ENCODE data around the gene LRP6. TPM values are rescaled to one million over a fixed set of nuclear protein-coding genes. Genes with fewer than 3 reads are reported as not detected.
"Not testable (repeated sequence)": the region's sequence is repeated elsewhere in the genome, so short reads cannot be mapped to it uniquely, and the experiment has no call there.

LRP6 gene
- polyA plus RNA-seq, 1 experiment: 18.4 TPM

- no peak for DNase-seq (ENCODE audit: low read depth, low spot score)
- H3K27me3 ChIP-seq (ENCODE audit: control insufficient read depth, insufficient read depth, low read length): no peaks in the 10 kb centered on the region
- H3K4me3 ChIP-seq (ENCODE audit: low read depth, low read length): no peak overlapping the region
- no peak for TF ChIP-seq CTCF (IDR thresholded peaks at IDR 0.05; ENCODE audit: low read depth, low read length)
- H3K27ac ChIP-seq (ENCODE audit: low read depth, low read length): no peak overlapping the region
- H3K9me3 ChIP-seq (ENCODE audit: control insufficient read depth, insufficient read depth, low read length): no peaks in the 10 kb centered on the region
- POLR2A ChIA-PET: no interaction called here
- CTCF ChIA-PET: no interaction called here
Measured at GRCh38 chr12:12156828-12157227, 110.0 kb downstream of the LRP6 start.

DNA sequence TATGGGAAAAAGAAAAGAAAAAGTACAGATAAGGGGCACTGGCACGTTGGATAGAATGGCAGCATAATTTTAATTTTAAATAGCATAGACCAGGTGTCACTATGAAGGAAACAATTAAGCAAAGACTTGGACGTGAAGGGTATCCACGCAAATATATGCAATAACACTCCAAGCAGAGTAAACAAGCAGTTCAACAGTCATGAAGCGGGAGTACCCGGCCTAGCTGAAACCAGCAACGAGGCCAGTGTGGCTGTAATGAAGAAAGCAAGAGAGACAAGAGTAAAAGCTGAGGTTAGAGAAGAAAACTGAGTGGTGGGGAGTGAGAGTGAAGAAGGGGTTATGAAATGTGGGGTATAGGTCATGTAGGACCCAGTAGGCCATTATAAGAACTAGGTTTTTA lies 110.7 kb downstream of the LRP6 start:
- POLR2A ChIA-PET: no interaction called here
- CTCF ChIA-PET: no interaction called here
- H3K27me3 ChIP-seq (ENCODE audit: control insufficient read depth, insufficient read depth, low read length): no peaks in the 10 kb centered on the region
- no peak for DNase-seq (ENCODE audit: low read depth, low spot score)
- H3K4me3 ChIP-seq (ENCODE audit: low read depth, low read length): no peak overlapping the region
- H3K27ac ChIP-seq (ENCODE audit: low read depth, low read length): no peak overlapping the region
- TF ChIP-seq CTCF (IDR thresholded peaks at IDR 0.05; ENCODE audit: low read depth, low read length): no peak
- H3K9me3 ChIP-seq (ENCODE audit: control insufficient read depth, insufficient read depth, low read length): no peaks in the 10 kb centered on the region

- Histone ChIP-seq H3K4me3 (ENCODE audit: low read depth, low read length) (no peak overlapping the region), H3K27ac (ENCODE audit: low read depth, low read length) (no peak overlapping the region), H3K27me3 (ENCODE audit: control insufficient read depth, insufficient read depth, low read length) (no peaks in the 10 kb centered on the region), H3K9me3 (ENCODE audit: control insufficient read depth, insufficient read depth, low read length) (no peaks in the 10 kb centered on the region)
- POLR2A ChIA-PET: no interaction called here
- TF ChIP-seq CTCF (IDR thresholded peaks at IDR 0.05; ENCODE audit: low read depth, low read length): no peak
- CTCF ChIA-PET: no interaction called here
- no peak for DNase-seq (ENCODE audit: low read depth, low spot score)
Measured at GRCh38 chr12:12153596-12153995, 113.2 kb downstream of the LRP6 start.

- CTCF ChIA-PET: no interaction called here
Measured at GRCh38 chr12:12147111-12147510, 119.7 kb downstream of the LRP6 start.

DNA sequence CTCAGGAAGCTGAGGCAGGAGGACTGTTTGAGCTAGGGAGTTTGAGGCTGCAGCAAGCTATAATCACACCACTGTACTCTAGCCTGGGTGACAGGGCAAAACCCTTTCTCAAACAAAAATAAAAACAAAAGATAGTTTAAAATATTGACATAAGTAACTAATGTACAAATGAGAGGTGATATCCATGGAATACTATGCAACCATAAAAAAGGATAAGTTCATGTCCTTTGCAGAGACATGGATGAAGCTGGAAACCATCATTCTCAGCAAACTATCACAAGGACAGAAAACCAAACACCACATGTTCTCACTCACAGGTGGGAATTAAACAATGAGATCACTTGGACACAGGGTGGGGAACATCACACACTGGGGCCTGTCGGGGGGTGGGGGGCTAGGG lies 122.3 kb downstream of the LRP6 start:
- H3K9me3 ChIP-seq (ENCODE audit: control insufficient read depth, insufficient read depth, low read length); CTCF ChIA-PET; H3K27ac ChIP-seq (ENCODE audit: low read depth, low read length); POLR2A ChIA-PET; H3K4me3 ChIP-seq (ENCODE audit: low read depth, low read length); H3K27me3 ChIP-seq (ENCODE audit: control insufficient read depth, insufficient read depth, low read length); DNase-seq (ENCODE audit: low read depth, low spot score): not testable (repeated sequence)

More at GRCh38 chr12:12147111-12147510, 119.7 kb downstream of the LRP6 start:
- Histone ChIP-seq H3K27me3 (ENCODE audit: control insufficient read depth, insufficient read depth, low read length) (no peaks in the 10 kb centered on the region), H3K27ac (ENCODE audit: low read depth, low read length) (no peak overlapping the region), H3K9me3 (ENCODE audit: control insufficient read depth, insufficient read depth, low read length) (no peaks in the 10 kb centered on the region), H3K4me3 (ENCODE audit: low read depth, low read length) (no peak overlapping the region)
- POLR2A ChIA-PET: no interaction called here
- TF ChIP-seq CTCF (IDR thresholded peaks at IDR 0.05; ENCODE audit: low read depth, low read length): no peak
- DNase-seq (ENCODE audit: low read depth, low spot score): no peak

- POLR2A ChIA-PET: interaction anchor here (1.0 kb wide), 1 partner anchor 126 kb away, joined by 3 read pairs; the partner anchor contains the start of gene LRP6
Measured at GRCh38 chr12:12141000-12141399, 125.8 kb downstream of the LRP6 start.

More at GRCh38 chr12:12141000-12141399, 125.8 kb downstream of the LRP6 start:
- Histone ChIP-seq H3K27ac (ENCODE audit: low read depth, low read length) (no peak overlapping the region), H3K27me3 (ENCODE audit: control insufficient read depth, insufficient read depth, low read length) (no peaks in the 10 kb centered on the region), H3K4me3 (ENCODE audit: low read depth, low read length) (no peak overlapping the region), H3K9me3 (ENCODE audit: control insufficient read depth, insufficient read depth, low read length) (no peaks in the 10 kb centered on the region)
- no peak for TF ChIP-seq CTCF (IDR thresholded peaks at IDR 0.05; ENCODE audit: low read depth, low read length)
- CTCF ChIA-PET: interaction anchor here (0.6 to 1.7 kb wide), 3 partner anchors 10 to 596 kb away, joined by 6 to 8 read pairs (median 6); no protein-coding TSS in a partner anchor
- no peak for DNase-seq (ENCODE audit: low read depth, low spot score)
